GM12875 (cell line): Measurements from ENCODE around the gene LZIC.

Source experiments
- H3K4me3 ChIP-seq: one replicate; pipeline ENCODE4 v1.5.1; 2011; ENCODE audit warnings: low read depth, low read length, control low read depth
- TF ChIP-seq, protein P1 (sequence below): IDR thresholded peaks from 2 replicates; pipeline ENCODE4 v1.5.1; 2011; ENCODE audit warnings: low read depth, mild to moderate bottlenecking, control low read depth, inconsistent platforms, low read length, moderate library complexity, borderline replicate concordance; ENCODE audit not compliant: insufficient read depth

LZIC gene

DNA sequence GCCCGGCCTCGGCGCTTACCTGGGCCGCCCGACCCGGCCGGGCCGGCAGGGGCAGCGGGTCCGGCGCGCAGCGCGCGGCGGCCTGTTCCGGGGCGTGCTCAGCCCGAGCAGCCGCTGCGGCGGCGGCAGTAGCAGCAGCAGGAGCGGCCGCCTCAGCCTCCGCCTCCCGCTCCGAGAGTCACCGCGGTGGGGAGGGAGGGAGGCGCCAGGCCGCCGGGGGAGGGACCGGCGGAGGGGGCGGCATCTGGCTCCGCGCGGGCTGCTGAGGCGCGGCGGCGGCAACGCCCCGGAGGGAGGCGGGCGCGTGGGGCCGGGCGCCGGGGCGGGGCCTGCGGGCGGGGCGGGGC is 33.1 kb downstream of the LZIC start, which contains the start of gene CTNNBIP1:
Gene CTNNBIP1 (minus strand): TSS at position 194 of the 347 bp plus-strand sequence. CDS start 38,205 bp downstream, outside the sequence.
- peak within 1 kb of the TSS; percentile 78 for H3K4me3 ChIP-seq
- TF ChIP-seq, protein P1, sequence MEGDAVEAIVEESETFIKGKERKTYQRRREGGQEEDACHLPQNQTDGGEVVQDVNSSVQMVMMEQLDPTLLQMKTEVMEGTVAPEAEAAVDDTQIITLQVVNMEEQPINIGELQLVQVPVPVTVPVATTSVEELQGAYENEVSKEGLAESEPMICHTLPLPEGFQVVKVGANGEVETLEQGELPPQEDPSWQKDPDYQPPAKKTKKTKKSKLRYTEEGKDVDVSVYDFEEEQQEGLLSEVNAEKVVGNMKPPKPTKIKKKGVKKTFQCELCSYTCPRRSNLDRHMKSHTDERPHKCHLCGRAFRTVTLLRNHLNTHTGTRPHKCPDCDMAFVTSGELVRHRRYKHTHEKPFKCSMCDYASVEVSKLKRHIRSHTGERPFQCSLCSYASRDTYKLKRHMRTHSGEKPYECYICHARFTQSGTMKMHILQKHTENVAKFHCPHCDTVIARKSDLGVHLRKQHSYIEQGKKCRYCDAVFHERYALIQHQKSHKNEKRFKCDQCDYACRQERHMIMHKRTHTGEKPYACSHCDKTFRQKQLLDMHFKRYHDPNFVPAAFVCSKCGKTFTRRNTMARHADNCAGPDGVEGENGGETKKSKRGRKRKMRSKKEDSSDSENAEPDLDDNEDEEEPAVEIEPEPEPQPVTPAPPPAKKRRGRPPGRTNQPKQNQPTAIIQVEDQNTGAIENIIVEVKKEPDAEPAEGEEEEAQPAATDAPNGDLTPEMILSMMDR, result no peak

- TF ChIP-seq, protein P1, result no peak
- peak overlapping the region; percentile 78 for H3K4me3 ChIP-seq
Measured at GRCh38 chr1:9909234-9910046, 33.8 kb downstream of the LZIC start.

GRCh38 chr1:9908871-9909233 is 34.3 kb downstream of the LZIC start:
- H3K4me3 ChIP-seq, result no peak overlapping the region
- TF ChIP-seq, protein P1, result no peak

- no peak overlapping the region for H3K4me3 ChIP-seq
- TF ChIP-seq, protein P1, result no peak
Measured at GRCh38 chr1:9907441-9907840, 35.8 kb downstream of the LZIC start.

DNA sequence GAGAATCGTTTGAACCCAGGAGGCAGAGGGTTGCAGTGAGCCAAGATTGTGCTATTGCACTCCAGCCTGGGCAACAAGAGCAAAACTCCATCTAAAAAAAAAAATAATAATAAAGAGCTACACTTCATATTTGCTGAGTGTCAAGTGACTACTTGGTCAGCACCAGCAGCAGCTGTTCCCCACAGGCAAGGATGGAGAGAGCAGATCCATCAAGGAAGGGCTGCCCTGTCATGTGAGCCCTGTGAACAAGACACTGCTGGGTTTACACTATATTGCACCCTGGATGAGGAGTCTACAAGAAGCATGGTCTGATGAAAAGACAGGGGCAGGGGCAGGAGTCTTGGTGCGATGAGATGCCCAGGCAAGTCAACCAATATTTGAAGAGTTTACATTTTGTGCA is 36.7 kb downstream of the LZIC start:
- no peak overlapping the region for H3K4me3 ChIP-seq
- TF ChIP-seq, protein P1, result no peak

- no peak overlapping the region for H3K4me3 ChIP-seq
- TF ChIP-seq, protein P1, result no peak
Measured at GRCh38 chr1:9905010-9905409, 38.2 kb downstream of the LZIC start.

GRCh38 chr1:9904596-9904995 is 38.6 kb downstream of the LZIC start:
- no peak overlapping the region for H3K4me3 ChIP-seq
- TF ChIP-seq, protein P1, result no peak
